CD14-positive monocyte (primary cell): ENCODE measurements around the gene TGM5. TPM values are rescaled to one million over a fixed set of nuclear protein-coding genes. Genes with fewer than 3 reads are reported as not detected.

Experiments
- DNase-seq, 3 donors: peaks; one replicate each; pipeline ENCODE4 v3.0.0-alpha.2; 2011 to 2022
- H2AFZ ChIP-seq: 2 replicates; pipeline ENCODE4 v1.6.0; 2012; ENCODE audit warnings: mild to moderate bottlenecking, low read depth, low read length, inconsistent platforms; ENCODE audit not compliant: insufficient read depth, poor library complexity, severe bottlenecking
- H3K27ac ChIP-seq, 2 donors: 1 replicate in 1 of 2; 2 replicates in 1 of 2; pipeline ENCODE4 v1.5.1; 2012 to 2013; ENCODE audit warnings: low read length in 2 of 2, control low read depth in 1 of 2, inconsistent platforms in 1 of 2, low read depth in 1 of 2, mild to moderate bottlenecking in 1 of 2
- H3K27me3 ChIP-seq, 2 donors: one replicate each; pipeline versions ENCODE4 v1.6.0 to v1.6.1; 2011 to 2013; ENCODE audit warnings: low read length in 2 of 2; ENCODE audit not compliant: control insufficient read depth in 2 of 2, insufficient read depth in 2 of 2
- H3K36me3 ChIP-seq, 2 donors: replicated peaks in 1 of 2; 1 replicate in 1 of 2; 2 replicates in 1 of 2; pipeline versions ENCODE4 v1.5.1 to v1.6.1; 2012 to 2013; ENCODE audit warnings: low read length in 2 of 2, control low read depth in 1 of 2, inconsistent platforms in 1 of 2, mild to moderate bottlenecking in 1 of 2; ENCODE audit not compliant: insufficient read depth in 2 of 2, control insufficient read depth in 1 of 2
- H3K4me1 ChIP-seq, 2 donors: 1 replicate in 1 of 2; 2 replicates in 1 of 2; pipeline versions ENCODE4 v1.5.1 to v1.6.1; 2012 to 2013; ENCODE audit warnings: low read length in 2 of 2, control low read depth in 1 of 2, inconsistent platforms in 1 of 2, mild to moderate bottlenecking in 1 of 2, moderate library complexity in 1 of 2; ENCODE audit not compliant: insufficient read depth in 2 of 2, control insufficient read depth in 1 of 2
- H3K4me2 ChIP-seq: replicated peaks from 2 replicates; pipeline ENCODE3; 2012; ENCODE audit warnings: low read length, moderate library complexity, mild to moderate bottlenecking; ENCODE audit not compliant: poor library complexity, severe bottlenecking; ENCODE audit errors: extremely low read depth
- H3K4me3 ChIP-seq, 3 experiments: fragments of 200-600 bp in 1 of 3; sonication (generic) in 1 of 3; replicated peaks in 1 of 3; 1 replicate in 2 of 3; 2 replicates in 1 of 3; pipeline ENCODE4 v1.5.1; 2011 to 2013; ENCODE audit warnings: low read length in 3 of 3, mild to moderate bottlenecking in 3 of 3, control low read depth in 2 of 3, low read depth in 2 of 3, inconsistent platforms in 1 of 3, moderate library complexity in 1 of 3
- H3K79me2 ChIP-seq: 2 replicates; pipeline ENCODE4 v1.6.0; 2012; ENCODE audit warnings: mild to moderate bottlenecking, control low read depth, inconsistent platforms, low read length, moderate library complexity; ENCODE audit not compliant: insufficient read depth
- H3K9ac ChIP-seq: 2 replicates; pipeline ENCODE4 v1.6.0; 2017; ENCODE audit warnings: low read length, mild to moderate bottlenecking; ENCODE audit not compliant: insufficient read depth, poor library complexity, severe bottlenecking
- H3K9me3 ChIP-seq, 2 donors: replicated peaks in 1 of 2; 1 replicate in 1 of 2; 2 replicates in 1 of 2; pipeline versions ENCODE4 v1.5.1 to v1.6.1; 2012 to 2013; ENCODE audit warnings: low read length in 2 of 2, control low read depth in 1 of 2; ENCODE audit not compliant: control insufficient read depth in 1 of 2, insufficient read depth in 1 of 2
- H4K20me1 ChIP-seq: 2 replicates; pipeline ENCODE4 v1.6.0; 2012; ENCODE audit warnings: mild to moderate bottlenecking, low read length, control low read depth, moderate library complexity; ENCODE audit not compliant: insufficient read depth
- H3K27ac Mint-ChIP-seq, 7 donors: one replicate each; pipeline ENCODE4 v1.8.0; 2020; ENCODE audit warnings: mild to moderate bottlenecking in 7 of 7, mixed read lengths in 7 of 7, moderate library complexity in 6 of 7, inconsistent platforms in 2 of 7
- H3K27me3 Mint-ChIP-seq, 3 donors: one replicate each; pipeline ENCODE4 v1.8.0; 2021 to 2022; ENCODE audit warnings: low read depth in 3 of 3, mild to moderate bottlenecking in 3 of 3, mixed read lengths in 3 of 3, moderate library complexity in 3 of 3, inconsistent platforms in 1 of 3
- H3K36me3 Mint-ChIP-seq, 2 donors: one replicate each; pipeline ENCODE4 v1.8.0; 2020; ENCODE audit warnings: mixed read lengths in 2 of 2, inconsistent platforms in 1 of 2, mild to moderate bottlenecking in 1 of 2
- H3K4me1 Mint-ChIP-seq: one replicate; pipeline ENCODE4 v1.8.0; 2020; ENCODE audit warnings: mild to moderate bottlenecking, mixed read lengths
- H3K4me3 Mint-ChIP-seq, 2 donors: one replicate each; pipeline ENCODE4 v1.8.0; 2020; ENCODE audit warnings: mild to moderate bottlenecking in 2 of 2, mixed read lengths in 2 of 2, moderate library complexity in 1 of 2
- H3K9me3 Mint-ChIP-seq, 7 donors: one replicate each; pipeline ENCODE4 v1.8.0; 2020 to 2022; ENCODE audit warnings: mixed read lengths in 7 of 7, mild to moderate bottlenecking in 6 of 7, moderate library complexity in 6 of 7, inconsistent platforms in 2 of 7
- WGBS: methylation state at CpG from one replicate; pipeline ENCODE4 v1.1.5; 2013; ENCODE audit warnings: missing lambda C conversion rate; ENCODE audit not compliant: insufficient coverage; 5-methylcytosine and 5-hydroxymethylcytosine counted together
- intact Hi-C, 2 donors: fragments of 100-400 bp; cut with micrococcal nuclease; formaldehyde crosslinking; loops; one replicate each; pipeline versions ENCODE4 v1.15.0 to v1.15.1; 2023
- polyA plus RNA-seq, 3 donors: library from polyadenylated mRNA; depleted of rRNA in 1 of 3; unstranded in 2 of 3; stranded (reverse) in 1 of 3; fragments of 300-500 nt in 2 of 3; fragments of >200 nt in 1 of 3; fragmentation: Illumina TruSeq in 2 of 3; gene quantifications; 1 replicate in 2 of 3; 2 replicates in 1 of 3; pipeline ENCODE4 v1.2.3, GENCODE V29; 2012 to 2021
- TF ChIP-seq, protein P1 (sequence below): fragments of 200-600 bp; IDR thresholded peaks from one replicate; pipeline ENCODE4 v1.8.0; 2022; ENCODE audit warnings: antibody characterized with exemption, mild to moderate bottlenecking

TGM5 gene
- polyA plus RNA-seq, 3 donors, result not detected

DNA sequence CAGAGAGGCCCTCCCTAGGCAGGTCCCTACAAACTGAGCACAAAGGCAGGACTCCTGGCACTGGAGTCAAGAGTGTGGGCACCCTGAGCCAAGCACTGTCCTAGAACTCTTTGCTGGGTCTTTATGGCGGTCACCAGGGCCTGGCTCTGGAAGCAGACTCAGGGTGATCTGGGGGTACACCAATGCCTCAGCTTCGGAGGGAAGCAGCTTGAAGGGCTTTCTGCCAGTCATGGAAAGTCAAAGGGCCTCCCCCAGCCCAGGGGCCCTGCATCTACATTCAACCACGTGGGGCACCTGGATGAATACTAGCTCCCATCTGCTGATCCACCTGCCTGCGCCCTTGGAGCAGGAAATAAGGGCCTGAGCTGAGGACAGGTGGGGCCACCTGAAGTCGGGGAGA lies 53.3 kb downstream of the TGM5 start:
- no peak for DNase-seq
- Histone ChIP-seq H3K79me2 (no peaks in the 10 kb centered on the region), H3K9me3 (no peaks in the 10 kb centered on the region), H3K36me3 (no peaks in the 10 kb centered on the region), H4K20me1 (no peaks in the 10 kb centered on the region), H3K4me2 (no peak overlapping the region), H3K27me3 (no peaks in the 10 kb centered on the region), H3K27ac (no peak overlapping the region), H3K4me3 (no peak overlapping the region), H3K9ac (no peak overlapping the region), H2AFZ (no peak overlapping the region), H3K4me1 (no peaks in the 10 kb centered on the region)
- peaks cover 5% of the 10 kb centered on the region for H3K4me1 Mint-ChIP-seq
- peaks cover 0 to 7% (median 4%) of the 10 kb centered on the region in 7 donors for H3K9me3 Mint-ChIP-seq
- no peak overlapping the region for H3K27ac Mint-ChIP-seq
- no peaks in the 10 kb centered on the region for H3K36me3 Mint-ChIP-seq
- H3K27me3 Mint-ChIP-seq, result peaks cover 9 to 14% (median 11%) of the 10 kb centered on the region in 3 donors
- WGBS, result 91% methylated on average over 5 of the region's 5 CpGs
- intact Hi-C loops, result no loop called here
- TF ChIP-seq, protein P1, sequence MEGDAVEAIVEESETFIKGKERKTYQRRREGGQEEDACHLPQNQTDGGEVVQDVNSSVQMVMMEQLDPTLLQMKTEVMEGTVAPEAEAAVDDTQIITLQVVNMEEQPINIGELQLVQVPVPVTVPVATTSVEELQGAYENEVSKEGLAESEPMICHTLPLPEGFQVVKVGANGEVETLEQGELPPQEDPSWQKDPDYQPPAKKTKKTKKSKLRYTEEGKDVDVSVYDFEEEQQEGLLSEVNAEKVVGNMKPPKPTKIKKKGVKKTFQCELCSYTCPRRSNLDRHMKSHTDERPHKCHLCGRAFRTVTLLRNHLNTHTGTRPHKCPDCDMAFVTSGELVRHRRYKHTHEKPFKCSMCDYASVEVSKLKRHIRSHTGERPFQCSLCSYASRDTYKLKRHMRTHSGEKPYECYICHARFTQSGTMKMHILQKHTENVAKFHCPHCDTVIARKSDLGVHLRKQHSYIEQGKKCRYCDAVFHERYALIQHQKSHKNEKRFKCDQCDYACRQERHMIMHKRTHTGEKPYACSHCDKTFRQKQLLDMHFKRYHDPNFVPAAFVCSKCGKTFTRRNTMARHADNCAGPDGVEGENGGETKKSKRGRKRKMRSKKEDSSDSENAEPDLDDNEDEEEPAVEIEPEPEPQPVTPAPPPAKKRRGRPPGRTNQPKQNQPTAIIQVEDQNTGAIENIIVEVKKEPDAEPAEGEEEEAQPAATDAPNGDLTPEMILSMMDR, result no peak
- H3K4me3 Mint-ChIP-seq, result no peak overlapping the region

DNA sequence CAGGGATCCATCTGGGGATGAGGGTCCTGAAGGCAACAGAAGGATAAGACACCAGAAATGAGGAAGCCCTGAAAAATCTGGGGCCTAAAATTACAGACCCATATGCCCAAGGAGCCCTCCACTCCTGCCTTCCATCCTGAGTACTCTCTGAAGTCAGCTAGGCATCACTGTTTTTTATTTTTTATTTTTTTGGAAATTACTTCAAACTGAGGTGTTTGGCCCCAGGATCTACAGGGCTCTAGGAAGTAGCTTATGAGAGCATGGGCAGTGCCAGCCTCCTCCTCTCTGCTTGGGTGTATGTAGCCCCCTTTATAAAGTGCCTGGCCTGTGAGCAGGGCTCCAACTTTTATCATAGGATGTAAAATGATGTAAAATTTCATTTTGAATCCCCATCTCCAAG lies 53.8 kb downstream of the TGM5 start:
- Histone ChIP-seq H3K27me3 (no peaks in the 10 kb centered on the region), H3K4me3 (no peak overlapping the region), H3K27ac (no peak overlapping the region), H3K36me3 (no peaks in the 10 kb centered on the region), H3K9me3 (no peaks in the 10 kb centered on the region), H3K79me2 (no peaks in the 10 kb centered on the region), H3K4me2 (no peak overlapping the region), H4K20me1 (no peaks in the 10 kb centered on the region), H3K4me1 (no peaks in the 10 kb centered on the region), H2AFZ (no peak overlapping the region), H3K9ac (no peak overlapping the region)
- H3K36me3 Mint-ChIP-seq, result no peaks in the 10 kb centered on the region
- H3K9me3 Mint-ChIP-seq, result peaks cover 0 to 7% (median 4%) of the 10 kb centered on the region in 7 donors
- intact Hi-C loops, result no loop called here
- no peak overlapping the region for H3K4me3 Mint-ChIP-seq
- TF ChIP-seq, protein P1, result no peak
- peaks cover 11 to 18% (median 12%) of the 10 kb centered on the region in 3 donors for H3K27me3 Mint-ChIP-seq
- no peak overlapping the region for H3K27ac Mint-ChIP-seq
- H3K4me1 Mint-ChIP-seq, result peaks cover 5% of the 10 kb centered on the region
- no peak for DNase-seq
